Brain pericyte (primary cell): ENCODE data around the gene PRPF6.

Experiments used
- DNase-seq: peaks from one replicate; pipeline ENCODE4 v3.0.0-alpha.2; 2012; ENCODE audit warnings: low read depth, low spot score

PRPF6 gene

DNA sequence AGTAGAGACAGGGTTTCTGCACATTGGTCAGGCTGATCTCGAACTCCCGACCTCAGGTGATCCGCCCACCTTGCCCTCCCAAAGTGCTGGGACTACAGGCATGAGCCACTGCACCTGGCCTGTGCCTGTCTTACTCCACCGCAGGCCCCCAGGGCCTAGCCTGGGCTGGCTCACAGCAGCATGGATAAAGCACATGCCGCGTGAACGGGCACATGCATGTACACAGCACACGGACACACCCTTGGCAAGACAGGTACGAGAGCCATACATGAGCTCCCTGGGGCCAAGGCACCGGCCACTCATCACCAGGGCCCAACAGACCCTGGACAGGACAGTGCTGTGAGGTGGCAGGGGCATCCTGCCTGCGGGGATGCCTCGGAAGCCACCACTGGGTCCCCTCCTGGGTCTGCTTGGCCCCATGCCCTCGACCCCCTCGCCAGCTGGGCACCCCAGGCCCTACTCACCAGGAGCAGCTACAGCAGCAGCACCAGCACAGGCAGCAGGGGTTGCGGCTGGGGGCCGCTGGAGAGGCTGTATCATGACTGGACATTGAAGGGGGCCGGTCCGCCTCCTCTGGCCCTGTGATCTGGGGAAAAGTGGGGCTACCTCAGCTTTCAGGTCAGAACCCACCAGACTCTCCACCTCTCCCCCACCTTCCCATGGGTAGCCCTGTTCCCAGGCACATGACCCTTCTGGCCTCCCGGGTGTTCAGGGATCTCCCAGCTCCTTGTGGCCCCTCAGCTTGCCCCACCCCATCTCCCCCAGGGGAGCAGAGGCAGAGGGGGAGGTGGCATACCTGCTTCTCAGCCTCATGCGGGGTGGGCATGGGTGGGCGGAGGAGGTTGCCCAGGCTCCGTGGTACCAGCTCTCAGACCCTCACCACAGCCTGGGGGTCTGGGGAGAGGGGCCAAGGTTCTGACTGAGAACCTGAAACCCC, 95.4 kb downstream of the PRPF6 start:
- DNase-seq: no peak

GRCh38 chr20:64077094-64077493, 96.2 kb downstream of the PRPF6 start:
- DNase-seq: no peak

GRCh38 chr20:64077541-64077875, 96.6 kb downstream of the PRPF6 start:
- DNase-seq: no peak

DNA sequence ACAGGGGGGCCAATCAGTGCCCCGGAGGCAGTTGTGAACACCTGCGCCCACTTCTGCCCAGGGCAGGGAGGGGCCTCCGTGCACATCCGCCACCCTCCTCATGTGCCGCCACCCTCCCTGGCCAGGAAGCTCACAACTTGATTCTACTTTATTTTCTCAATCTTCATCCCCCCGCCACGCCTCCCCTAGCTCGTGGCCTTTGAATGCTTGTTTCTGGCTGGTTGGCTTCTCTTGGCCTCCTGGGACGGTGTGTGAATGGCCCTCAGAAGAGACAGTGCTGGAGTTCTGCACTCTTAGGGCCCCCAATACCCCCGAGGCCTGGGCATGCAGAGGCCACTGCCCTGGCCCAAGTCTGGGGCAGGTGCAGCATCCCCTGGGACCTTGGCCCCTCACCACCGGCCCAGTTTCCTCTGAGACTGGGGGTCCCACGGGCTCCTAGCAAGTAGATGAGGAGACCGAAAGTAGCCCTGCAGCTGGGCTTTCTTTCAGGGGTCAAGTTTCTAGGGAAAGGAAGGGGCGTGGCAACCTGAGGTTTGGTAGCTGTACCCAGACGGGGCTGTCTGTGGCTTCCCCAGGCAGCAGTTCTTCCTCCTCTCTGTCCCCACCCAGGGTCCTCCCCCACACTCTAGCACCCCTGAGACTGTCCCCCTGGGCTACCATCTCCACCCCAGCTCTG, 97.1 kb downstream of the PRPF6 start:
- DNase-seq: no peak

DNA sequence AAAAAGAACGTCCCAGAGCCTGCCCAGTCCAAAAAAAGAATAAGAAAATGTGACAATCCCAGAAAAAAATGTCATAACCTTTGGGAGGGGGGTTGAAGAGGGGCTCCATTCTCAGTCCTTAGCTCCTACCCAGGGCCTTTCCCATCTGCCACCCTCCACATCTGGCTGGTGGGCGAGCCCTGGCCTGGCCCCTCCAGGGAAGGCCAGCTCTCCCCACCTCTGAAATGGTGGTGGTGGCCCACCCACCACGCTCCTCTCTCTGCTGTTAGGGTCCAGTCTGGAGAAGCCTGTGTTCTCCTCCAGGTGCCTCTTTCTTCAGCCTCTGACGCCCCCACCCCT, 98.0 kb downstream of the PRPF6 start:
- no peak for DNase-seq

DNA sequence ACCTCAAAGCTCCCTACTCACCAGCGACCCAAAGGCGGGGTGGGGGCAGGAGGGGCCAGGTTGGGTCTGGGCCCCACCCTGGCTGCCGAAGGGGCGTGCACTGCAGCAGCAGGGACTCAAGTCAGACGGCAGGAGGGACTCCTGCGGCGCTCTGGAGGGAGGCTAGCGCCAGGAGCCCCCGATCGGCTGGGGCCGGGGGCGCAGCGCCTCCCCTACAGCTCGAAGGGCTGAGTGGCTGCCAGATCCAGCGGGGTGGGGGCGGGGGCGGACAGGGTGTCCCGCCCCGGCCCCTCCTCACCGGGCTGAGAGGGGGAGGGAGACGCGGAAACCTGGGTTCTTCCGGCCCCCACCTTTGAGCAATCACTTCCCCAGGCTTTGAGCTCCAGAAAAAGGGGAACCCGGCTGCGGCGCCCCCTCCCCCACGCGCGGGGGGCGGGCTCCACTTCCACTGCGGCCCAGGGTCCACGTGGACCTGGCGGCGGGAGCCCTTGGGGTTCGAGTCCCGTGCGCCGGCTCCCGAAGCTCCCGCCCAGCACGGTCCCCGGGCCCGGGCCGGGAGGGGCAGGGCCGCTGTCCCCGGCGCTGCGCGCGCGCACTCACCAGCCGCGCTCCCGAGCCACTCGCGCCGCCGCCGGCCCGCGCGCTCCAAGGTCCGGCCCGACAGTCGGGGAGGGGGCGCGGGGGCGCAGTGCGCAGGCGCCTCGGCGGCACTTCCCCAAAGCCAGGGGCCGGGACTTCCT, 98.5 kb downstream of the PRPF6 start, which contains the start of gene RGS19:
TSS of gene RGS19 (minus strand) at position 246 of the 740 bp plus-strand sequence. CDS start 2,632 bp downstream, outside the sequence.
- no peak for DNase-seq

GRCh38 chr20:64080013-64080812, 99.3 kb downstream of the PRPF6 start, which contains the start of gene OPRL1:
TSS of gene OPRL1 (plus strand) at chr20:64080082. CDS start at chr20:64092721, 12,639 bp downstream.
- no peak for DNase-seq

DNA sequence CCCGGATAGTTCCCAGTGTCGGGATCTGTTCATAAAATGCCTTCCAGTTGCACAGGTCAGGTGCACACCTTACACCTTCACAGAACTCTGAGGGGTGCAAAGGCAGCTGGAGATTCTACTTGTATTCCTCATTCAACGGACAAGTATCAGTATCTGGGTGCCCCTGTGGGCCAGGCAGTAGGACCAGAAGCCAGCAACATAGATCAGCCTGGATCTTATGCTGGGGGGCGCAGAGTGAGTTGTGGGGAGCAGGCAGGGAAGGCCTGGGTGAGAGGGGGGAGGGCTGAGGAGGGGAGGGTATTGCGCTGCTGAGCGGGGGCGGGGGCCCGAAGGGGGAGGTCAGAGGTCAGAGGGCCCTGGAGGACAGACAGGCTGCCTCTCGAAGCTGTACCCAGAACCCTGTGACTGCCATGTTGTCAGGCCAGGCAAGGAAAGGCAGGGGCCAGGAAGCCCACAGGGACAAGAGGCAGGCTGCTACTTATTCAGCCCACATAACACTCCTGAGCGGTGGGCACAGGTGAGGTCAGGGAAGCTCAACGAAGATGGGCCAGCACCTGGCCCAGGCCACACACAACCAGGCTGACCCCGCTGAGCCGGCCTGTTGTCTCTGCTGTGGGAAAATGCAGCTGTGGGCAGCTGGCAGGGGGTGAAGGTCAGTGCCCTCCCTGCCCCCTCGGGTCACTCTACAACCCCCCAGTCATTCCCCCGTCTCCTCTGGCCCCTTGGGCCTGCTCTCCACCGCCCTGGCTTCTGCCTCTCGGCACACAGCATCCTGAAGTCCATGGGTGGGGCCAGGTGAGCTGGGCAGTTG, 100.1 kb downstream of the PRPF6 start:
- DNase-seq: no peak

- no peak for DNase-seq
Observed at GRCh38 chr20:64081624-64081964, 100.7 kb downstream of the PRPF6 start.

DNA sequence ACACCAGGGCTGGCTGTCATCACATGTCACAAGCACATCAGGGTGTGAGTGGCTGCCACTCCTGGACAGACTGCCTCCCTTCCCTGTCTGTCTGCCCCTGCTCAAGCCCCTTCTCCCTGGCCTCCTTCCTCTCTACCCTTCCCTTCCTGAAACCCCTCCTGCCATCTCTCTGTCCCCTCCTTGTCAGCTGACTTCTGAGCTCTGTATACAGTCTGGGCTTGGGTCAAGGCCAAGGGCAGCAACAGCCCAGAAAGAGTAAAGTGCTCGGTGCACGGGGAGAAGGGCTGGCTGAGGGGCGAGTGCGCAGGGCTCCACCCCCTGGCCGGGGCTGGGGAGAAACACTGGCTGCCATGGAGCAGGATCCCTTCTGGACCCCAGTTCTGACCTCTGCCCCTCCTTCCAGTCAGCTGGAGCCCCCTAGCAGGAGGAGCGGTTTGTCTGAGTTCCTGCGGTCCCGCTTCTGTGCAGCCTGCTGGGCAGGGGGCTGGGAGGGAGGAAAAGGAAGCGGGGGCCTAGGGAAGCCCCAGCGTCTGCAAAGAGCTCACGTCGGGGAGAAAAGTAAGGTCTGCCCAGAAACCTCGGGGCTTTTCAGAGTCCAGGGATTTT, 101.3 kb downstream of the PRPF6 start:
- DNase-seq: no peak
